ENCODE results near the gene DNAJB6. TPM values are rescaled to one million over a fixed set of nuclear protein-coding genes. Genes with fewer than 3 reads are reported as not detected.

Gene DNAJB6
- total RNA-seq, 2 donors from 2014 or later: 126 to 174 TPM

- no peak overlapping the region for H3K27ac ChIP-seq (ENCODE audit: low read depth, low read length)
- WGBS, 2 experiments (ENCODE audit: insufficient coverage in 1 of 2, insufficient read length in 1 of 2): 94 to 98% methylated on average over 26 to 41 of the region's 41 CpGs
- Mint-ChIP-seq H3K36me3 (ENCODE audit: low read depth) (peaks cover 45% of the 10 kb centered on the region), H3K4me1 (no peaks in the 10 kb centered on the region), H3K27me3 (ENCODE audit: insufficient read depth) (no peaks in the 10 kb centered on the region), H3K27ac (no peak overlapping the region), H3K4me3 (no peak overlapping the region), H3K9me3 (no peaks in the 10 kb centered on the region)
- no peak overlapping the region for H3K9ac ChIP-seq (ENCODE audit: extremely low read depth, low read length, poor library complexity, severe bottlenecking)
- no peak overlapping the region for H3K4me3 ChIP-seq (ENCODE audit: low read length)
- H3K9me3 ChIP-seq (ENCODE audit: control insufficient read depth, low read length): no peaks in the 10 kb centered on the region
- TF ChIP-seq, protein P1, sequence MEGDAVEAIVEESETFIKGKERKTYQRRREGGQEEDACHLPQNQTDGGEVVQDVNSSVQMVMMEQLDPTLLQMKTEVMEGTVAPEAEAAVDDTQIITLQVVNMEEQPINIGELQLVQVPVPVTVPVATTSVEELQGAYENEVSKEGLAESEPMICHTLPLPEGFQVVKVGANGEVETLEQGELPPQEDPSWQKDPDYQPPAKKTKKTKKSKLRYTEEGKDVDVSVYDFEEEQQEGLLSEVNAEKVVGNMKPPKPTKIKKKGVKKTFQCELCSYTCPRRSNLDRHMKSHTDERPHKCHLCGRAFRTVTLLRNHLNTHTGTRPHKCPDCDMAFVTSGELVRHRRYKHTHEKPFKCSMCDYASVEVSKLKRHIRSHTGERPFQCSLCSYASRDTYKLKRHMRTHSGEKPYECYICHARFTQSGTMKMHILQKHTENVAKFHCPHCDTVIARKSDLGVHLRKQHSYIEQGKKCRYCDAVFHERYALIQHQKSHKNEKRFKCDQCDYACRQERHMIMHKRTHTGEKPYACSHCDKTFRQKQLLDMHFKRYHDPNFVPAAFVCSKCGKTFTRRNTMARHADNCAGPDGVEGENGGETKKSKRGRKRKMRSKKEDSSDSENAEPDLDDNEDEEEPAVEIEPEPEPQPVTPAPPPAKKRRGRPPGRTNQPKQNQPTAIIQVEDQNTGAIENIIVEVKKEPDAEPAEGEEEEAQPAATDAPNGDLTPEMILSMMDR (conservative IDR thresholded peaks at IDR 0.05): no peak
- no peak for DNase-seq
- peaks cover 33% of the 10 kb centered on the region for H3K36me3 ChIP-seq (ENCODE audit: control insufficient read depth, insufficient read depth, low read length)
- H3K4me1 ChIP-seq (ENCODE audit: control insufficient read depth, insufficient read depth, low read length): no peaks in the 10 kb centered on the region
- no peaks in the 10 kb centered on the region for H3K27me3 ChIP-seq (ENCODE audit: control insufficient read depth, insufficient read depth, low read length, poor library complexity, severe bottlenecking)
Measured at GRCh38 chr7:157418204-157419034, 81.6 kb downstream of the DNAJB6 start.

- H3K27ac ChIP-seq (ENCODE audit: low read depth, low read length): no peak overlapping the region
- TF ChIP-seq, protein P1 (conservative IDR thresholded peaks at IDR 0.05): no peak
- no peak overlapping the region for H3K4me3 ChIP-seq (ENCODE audit: low read length)
- H3K9ac ChIP-seq (ENCODE audit: extremely low read depth, low read length, poor library complexity, severe bottlenecking): no peak overlapping the region
- Mint-ChIP-seq H3K9me3 (no peaks in the 10 kb centered on the region), H3K36me3 (ENCODE audit: low read depth) (peaks cover 45% of the 10 kb centered on the region), H3K4me3 (no peak overlapping the region), H3K27me3 (ENCODE audit: insufficient read depth) (no peaks in the 10 kb centered on the region), H3K4me1 (no peaks in the 10 kb centered on the region), H3K27ac (no peak overlapping the region)
- DNase-seq: no peak
- no peaks in the 10 kb centered on the region for H3K9me3 ChIP-seq (ENCODE audit: control insufficient read depth, low read length)
- H3K4me1 ChIP-seq (ENCODE audit: control insufficient read depth, insufficient read depth, low read length): no peaks in the 10 kb centered on the region
- peaks cover 33% of the 10 kb centered on the region for H3K36me3 ChIP-seq (ENCODE audit: control insufficient read depth, insufficient read depth, low read length)
- WGBS, 2 experiments (ENCODE audit: insufficient coverage in 1 of 2, insufficient read length in 1 of 2): 94 to 95% methylated on average over 4 to 8 of the region's 8 CpGs
- H3K27me3 ChIP-seq (ENCODE audit: control insufficient read depth, insufficient read depth, low read length, poor library complexity, severe bottlenecking): no peaks in the 10 kb centered on the region
Measured at GRCh38 chr7:157419035-157419293, 82.2 kb downstream of the DNAJB6 start.

DNA sequence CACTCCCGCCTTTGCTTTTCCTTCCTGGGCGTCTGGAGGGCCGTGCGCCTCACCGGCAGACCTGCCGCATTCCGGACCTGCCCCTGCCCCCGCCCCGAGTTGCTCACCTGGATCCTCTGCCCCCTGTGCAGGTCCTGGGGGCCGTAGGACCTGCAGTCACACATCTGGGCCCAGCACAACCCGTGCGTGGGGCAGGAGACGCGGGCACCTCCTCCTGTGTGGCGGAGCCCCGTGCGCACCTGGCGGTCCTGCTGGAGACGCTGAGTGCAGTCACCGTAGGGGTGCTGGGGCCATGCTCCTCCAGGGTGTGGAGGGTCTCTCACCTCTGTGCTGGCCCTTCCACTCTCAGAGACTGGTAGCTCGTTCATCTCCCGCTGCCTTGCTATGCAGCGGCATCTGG is 85.5 kb downstream of the DNAJB6 start:
- no peaks in the 10 kb centered on the region for H3K27me3 ChIP-seq (ENCODE audit: control insufficient read depth, insufficient read depth, low read length, poor library complexity, severe bottlenecking)
- H3K36me3 Mint-ChIP-seq (ENCODE audit: low read depth): peaks cover 15% of the 10 kb centered on the region
- H3K36me3 ChIP-seq (ENCODE audit: control insufficient read depth, insufficient read depth, low read length): peaks cover 3% of the 10 kb centered on the region
- H3K27ac ChIP-seq (ENCODE audit: low read depth, low read length): no peak overlapping the region
- DNase-seq: no peak
- H3K4me1 Mint-ChIP-seq: no peaks in the 10 kb centered on the region
- H3K9me3 Mint-ChIP-seq: no peaks in the 10 kb centered on the region
- 92 to 93% methylated on average over 19 to 23 of the region's 23 CpGs for WGBS, 2 experiments (ENCODE audit: insufficient coverage in 1 of 2, insufficient read length in 1 of 2)
- no peak overlapping the region for H3K4me3 Mint-ChIP-seq
- H3K9ac ChIP-seq (ENCODE audit: extremely low read depth, low read length, poor library complexity, severe bottlenecking): no peak overlapping the region
- no peaks in the 10 kb centered on the region for H3K9me3 ChIP-seq (ENCODE audit: control insufficient read depth, low read length)
- H3K4me1 ChIP-seq (ENCODE audit: control insufficient read depth, insufficient read depth, low read length): no peaks in the 10 kb centered on the region
- TF ChIP-seq, protein P1 (conservative IDR thresholded peaks at IDR 0.05): no peak
- H3K27ac Mint-ChIP-seq: no peak overlapping the region
- no peaks in the 10 kb centered on the region for H3K27me3 Mint-ChIP-seq (ENCODE audit: insufficient read depth)
- H3K4me3 ChIP-seq (ENCODE audit: low read length): no peak overlapping the region
